GM18873 (cell line): ENCODE results near the gene TMPRSS3.
"Not testable (repeated sequence)": the region's sequence is repeated elsewhere in the genome, so short reads cannot be mapped to it uniquely, and the experiment has no call there.

ENCODE experiments used
- ATAC-seq: cut with Tn5 transposase; IDR thresholded peaks from one replicate; pipeline ENCODE4 v1.9.1; 2021; ENCODE audit warnings: mild to moderate bottlenecking, moderate library complexity, moderate number of reproducible peaks; ENCODE audit not compliant: unreplicated experiment, low FRiP score

Gene TMPRSS3

GRCh38 chr21:42411197-42411869 lies 15.5 kb upstream of the TMPRSS3 start:
- no peak for ATAC-seq

GRCh38 chr21:42409366-42409765 lies 13.5 kb upstream of the TMPRSS3 start:
- ATAC-seq = no peak

GRCh38 chr21:42408718-42409117 lies 12.9 kb upstream of the TMPRSS3 start:
- ATAC-seq = not testable (repeated sequence)

GRCh38 chr21:42407476-42407875 lies 11.6 kb upstream of the TMPRSS3 start:
- ATAC-seq = no peak

GRCh38 chr21:42406866-42407265 lies 11.0 kb upstream of the TMPRSS3 start:
- ATAC-seq = no peak

- no peak for ATAC-seq
These were observed 10.4 kb upstream of the TMPRSS3 start for GRCh38 chr21:42406201-42406621.

GRCh38 chr21:42405064-42406013 lies 9.5 kb upstream of the TMPRSS3 start:
- no peak for ATAC-seq

- no peak for ATAC-seq
These were observed 8.7 kb upstream of the TMPRSS3 start for GRCh38 chr21:42404539-42404938.

- no peak for ATAC-seq
These were observed 7.9 kb upstream of the TMPRSS3 start, which contains the start of gene UBASH3A for GRCh38 chr21:42403611-42404231. Gene UBASH3A (plus strand): TSS chr21:42403902. CDS start chr21:42403946, 44 bp downstream.

- ATAC-seq = no peak
These were observed 6.0 kb upstream of the TMPRSS3 start for GRCh38 chr21:42401820-42402251.

- ATAC-seq = no peak
These were observed 5.3 kb upstream of the TMPRSS3 start for GRCh38 chr21:42401154-42401553.

- ATAC-seq = no peak
These were observed 4.7 kb upstream of the TMPRSS3 start for GRCh38 chr21:42400525-42400924.

GRCh38 chr21:42398436-42399028 lies 2.7 kb upstream of the TMPRSS3 start:
- no peak for ATAC-seq

- ATAC-seq = no peak
These were observed 2.0 kb upstream of the TMPRSS3 start for GRCh38 chr21:42397746-42398394.

- no peak for ATAC-seq
These were observed 1.2 kb upstream of the TMPRSS3 start for GRCh38 chr21:42396799-42397745.

GRCh38 chr21:42395302-42395701 lies 550 bp downstream of the TMPRSS3 start:
- no peak for ATAC-seq

- no peak for ATAC-seq
These were observed 2.4 kb downstream of the TMPRSS3 start for GRCh38 chr21:42393443-42393950.

GRCh38 chr21:42392731-42393442 lies 3.0 kb downstream of the TMPRSS3 start:
- ATAC-seq = peak; percentile 71
